Stomach smooth muscle (tissue), 2 donors: ENCODE results near the gene ADORA3.

Experiments used
- H3K27ac ChIP-seq: one replicate; pipeline ENCODE4 v1.7.0; 2013; ENCODE audit warnings: mild to moderate bottlenecking, low read length, inconsistent platforms
- H3K27me3 ChIP-seq, 2 donors: one replicate each; pipeline ENCODE4 v1.7.0; 2013; ENCODE audit warnings: low read length in 2 of 2; ENCODE audit not compliant: insufficient read depth in 2 of 2, control insufficient read depth in 1 of 2
- H3K36me3 ChIP-seq, 2 donors: one replicate each; pipeline ENCODE4 v1.7.0; 2013; ENCODE audit warnings: low read length in 2 of 2; ENCODE audit not compliant: control insufficient read depth in 2 of 2, insufficient read depth in 2 of 2
- H3K4me1 ChIP-seq: one replicate; pipeline ENCODE4 v1.7.0; 2013; ENCODE audit warnings: low read length; ENCODE audit not compliant: control insufficient read depth, insufficient read depth
- H3K4me3 ChIP-seq, 2 donors: one replicate each; pipeline ENCODE4 v1.7.0; 2013; ENCODE audit warnings: low read length in 2 of 2
- H3K9ac ChIP-seq, 2 donors: one replicate each; pipeline ENCODE4 v1.7.0; 2013; ENCODE audit warnings: low read length in 2 of 2, mild to moderate bottlenecking in 1 of 2
- H3K9me3 ChIP-seq, 2 donors: one replicate each; pipeline ENCODE4 v1.7.0; 2013; ENCODE audit warnings: low read length in 2 of 2; ENCODE audit not compliant: control insufficient read depth in 2 of 2
- donor health status: healthy.
- donor health status: Pancreatic carcinoma.

ADORA3 gene

GRCh38 chr1:111462370-111463028, 40.9 kb downstream of the ADORA3 start:
- no peaks in the 10 kb centered on the region for H3K4me1 ChIP-seq
- peaks cover 28 to 30% of the 10 kb centered on the region in 2 donors for H3K36me3 ChIP-seq
- H3K9ac ChIP-seq, result no peak overlapping the region
- no peaks in the 10 kb centered on the region for H3K9me3 ChIP-seq
- H3K27me3 ChIP-seq, result no peaks in the 10 kb centered on the region
- no peak overlapping the region for H3K27ac ChIP-seq
- H3K4me3 ChIP-seq, result no peak overlapping the region

DNA sequence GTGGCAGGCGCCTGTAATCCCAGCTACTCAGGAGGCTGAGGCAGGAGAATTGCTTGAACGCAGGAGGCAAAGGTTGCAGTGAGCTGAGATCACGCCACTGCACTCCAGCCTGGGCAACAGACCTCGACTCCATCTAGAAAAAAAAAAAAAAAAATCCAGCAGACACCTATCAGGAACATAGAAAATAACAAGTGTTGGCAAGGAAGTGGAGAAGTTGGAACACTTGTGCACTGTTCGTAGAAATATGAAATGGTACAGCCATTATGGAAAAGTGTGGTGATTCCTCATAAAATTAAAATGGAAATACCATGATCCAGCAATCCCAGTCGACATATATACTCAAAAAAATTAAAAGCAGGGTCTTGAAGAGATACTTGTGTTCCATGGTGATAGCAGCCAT, 41.7 kb downstream of the ADORA3 start:
- H3K27ac ChIP-seq, result no peak overlapping the region
- H3K4me3 ChIP-seq, result no peak overlapping the region
- no peaks in the 10 kb centered on the region for H3K9me3 ChIP-seq
- peaks cover 33 to 37% of the 10 kb centered on the region in 2 donors for H3K36me3 ChIP-seq
- H3K9ac ChIP-seq, result no peak overlapping the region
- H3K4me1 ChIP-seq, result no peaks in the 10 kb centered on the region
- H3K27me3 ChIP-seq, result no peaks in the 10 kb centered on the region

GRCh38 chr1:111455642-111456031, 47.8 kb downstream of the ADORA3 start:
- Histone ChIP-seq H3K9ac (no peak overlapping the region), H3K27ac (no peak overlapping the region), H3K4me3 (no peak overlapping the region), H3K4me1 (peaks cover 11% of the 10 kb centered on the region), H3K36me3 (peaks cover 35 to 36% of the 10 kb centered on the region in 2 donors), H3K9me3 (no peaks in the 10 kb centered on the region), H3K27me3 (no peaks in the 10 kb centered on the region)

GRCh38 chr1:111454859-111455641, 48.4 kb downstream of the ADORA3 start:
- no peak overlapping the region for H3K9ac ChIP-seq
- H3K27me3 ChIP-seq, result no peaks in the 10 kb centered on the region
- H3K27ac ChIP-seq, result no peak overlapping the region
- H3K4me1 ChIP-seq, result peaks cover 17% of the 10 kb centered on the region
- peaks cover 34 to 35% of the 10 kb centered on the region in 2 donors for H3K36me3 ChIP-seq
- H3K4me3 ChIP-seq, result no peak overlapping the region
- H3K9me3 ChIP-seq, result no peaks in the 10 kb centered on the region

- Histone ChIP-seq H3K4me3 (no peak overlapping the region), H3K27me3 (no peaks in the 10 kb centered on the region), H3K27ac (no peak overlapping the region), H3K36me3 (peaks cover 25 to 27% of the 10 kb centered on the region in 2 donors), H3K9ac (no peak overlapping the region), H3K4me1 (peaks cover 17% of the 10 kb centered on the region), H3K9me3 (no peaks in the 10 kb centered on the region)
Observed at GRCh38 chr1:111453706-111454105, 49.7 kb downstream of the ADORA3 start.

DNA sequence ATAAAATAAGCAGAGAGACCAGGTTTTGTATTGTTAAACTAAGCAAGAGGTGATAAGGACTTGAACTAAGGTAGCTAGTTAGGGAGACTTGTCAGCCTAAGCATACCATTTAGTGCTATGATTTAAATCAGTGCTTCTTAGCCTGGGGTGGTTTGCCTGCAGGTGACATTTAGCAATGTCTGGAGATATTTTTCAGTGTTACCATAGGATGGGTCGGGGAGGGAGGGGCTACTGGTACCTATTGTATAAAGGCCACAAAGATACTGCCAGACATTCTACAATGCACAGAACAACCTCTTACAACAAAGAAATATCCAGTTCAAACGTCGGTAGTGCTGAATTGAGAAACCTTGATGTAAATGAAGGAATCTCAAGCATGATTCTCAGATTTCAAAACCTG, 50.9 kb downstream of the ADORA3 start:
- no peaks in the 10 kb centered on the region for H3K27me3 ChIP-seq
- H3K27ac ChIP-seq, result no peak overlapping the region
- peaks cover 24% of the 10 kb centered on the region for H3K4me1 ChIP-seq
- no peak overlapping the region for H3K9ac ChIP-seq
- no peaks in the 10 kb centered on the region for H3K9me3 ChIP-seq
- no peak overlapping the region for H3K4me3 ChIP-seq
- H3K36me3 ChIP-seq, result peaks cover 16 to 18% of the 10 kb centered on the region in 2 donors

- Histone ChIP-seq H3K9ac (peak overlapping the region; percentile 100), H3K4me1 (peaks cover 24% of the 10 kb centered on the region), H3K9me3 (no peaks in the 10 kb centered on the region), H3K27me3 (no peaks in the 10 kb centered on the region), H3K27ac (no peak overlapping the region), H3K4me3 (peak overlapping the region; percentile 93 to 99), H3K36me3 (peaks cover 10 to 17% of the 10 kb centered on the region in 2 donors)
Observed at GRCh38 chr1:111450185-111450584, 53.2 kb downstream of the ADORA3 start.

GRCh38 chr1:111449703-111450017, 53.8 kb downstream of the ADORA3 start:
- H3K4me3 ChIP-seq, result peak overlapping the region; percentile 93 to 99
- peak overlapping the region; percentile 100 for H3K9ac ChIP-seq
- no peaks in the 10 kb centered on the region for H3K27me3 ChIP-seq
- H3K27ac ChIP-seq, result peak overlapping the region; percentile 80
- H3K4me1 ChIP-seq, result peaks cover 24% of the 10 kb centered on the region
- H3K9me3 ChIP-seq, result no peaks in the 10 kb centered on the region
- peaks cover 14 to 15% of the 10 kb centered on the region in 2 donors for H3K36me3 ChIP-seq
